Mucosa of descending colon (tissue), 3 donors: ENCODE results near the gene CEP120. TPM values are rescaled to one million over a fixed set of nuclear protein-coding genes. Genes with fewer than 3 reads are reported as not detected.

Experiments
- ATAC-seq: fragments of 200-7000 bp; cut with Tn5 transposase; one replicate; pipeline ENCODE4 v1.9.1; 2020; ENCODE audit warnings: mild to moderate bottlenecking, moderate library complexity
- DNase-seq, 3 donors: peaks; one replicate each; pipeline ENCODE4 v3.0.0-alpha.2; 2020
- H3K36me3 ChIP-seq: fragments of 200-600 bp; one replicate; pipeline ENCODE4 v1.8.0; 2021; ENCODE audit warnings: low read depth, mild to moderate bottlenecking
- H3K4me1 ChIP-seq: fragments of 200-600 bp; one replicate; pipeline ENCODE4 v1.8.0; 2021; ENCODE audit warnings: low read depth, mild to moderate bottlenecking
- H3K4me3 ChIP-seq: fragments of 200-600 bp; one replicate; pipeline ENCODE4 v1.8.0; 2021; ENCODE audit warnings: mild to moderate bottlenecking
- H3K9me3 ChIP-seq: fragments of 200-600 bp; one replicate; pipeline ENCODE4 v1.8.0; 2021; ENCODE audit warnings: mild to moderate bottlenecking
- intact Hi-C, 2 donors: fragments of 100-400 bp; cut with DNase I in 1 of 2; cut with micrococcal nuclease in 1 of 2; formaldehyde crosslinking; loops; one replicate each; pipeline versions ENCODE4 v1.11.0 to v1.11.1; 2022; cut with DNase I, micrococcal nuclease
- total RNA-seq, 3 donors: library from RNA; stranded (reverse); fragmentation: NEBNext Ultra II Directional in 2 of 3; extraction: Animal tissue kit (Norgen Biotek cat#: 25700) in 2 of 3; gene quantifications; one replicate each; pipeline versions ENCODE4 v1.2.1 to v1.2.4, GENCODE V29; 2021 to 2023
- TF ChIP-seq, protein P1 (sequence below): fragments of 200-600 bp; IDR thresholded peaks from one replicate; pipeline ENCODE4 v1.8.0; 2022; ENCODE audit warnings: antibody characterized with exemption, mild to moderate bottlenecking
- donor health status: DM: no; HTN: no; CAD: no; lungs with moderate emphysema.
- donor health status: DM: no; HTN: no; CAD: no.
- donor health status: DM: no; HTN: yes; CAD: no.

The CEP120 gene
- total RNA-seq, 3 donors from 2014 or later, result 12.6 to 27.6 (median 15.0) TPM

- Histone ChIP-seq H3K4me1 (no peaks in the 10 kb centered on the region), H3K9me3 (no peaks in the 10 kb centered on the region), H3K36me3 (no peaks in the 10 kb centered on the region), H3K4me3 (no peak overlapping the region)
- intact Hi-C loops, result no loop called here
- peak in 2 of 3 donors; percentile 69 to 75 for DNase-seq
- peak; percentile 52 for ATAC-seq
- TF ChIP-seq, protein P1, sequence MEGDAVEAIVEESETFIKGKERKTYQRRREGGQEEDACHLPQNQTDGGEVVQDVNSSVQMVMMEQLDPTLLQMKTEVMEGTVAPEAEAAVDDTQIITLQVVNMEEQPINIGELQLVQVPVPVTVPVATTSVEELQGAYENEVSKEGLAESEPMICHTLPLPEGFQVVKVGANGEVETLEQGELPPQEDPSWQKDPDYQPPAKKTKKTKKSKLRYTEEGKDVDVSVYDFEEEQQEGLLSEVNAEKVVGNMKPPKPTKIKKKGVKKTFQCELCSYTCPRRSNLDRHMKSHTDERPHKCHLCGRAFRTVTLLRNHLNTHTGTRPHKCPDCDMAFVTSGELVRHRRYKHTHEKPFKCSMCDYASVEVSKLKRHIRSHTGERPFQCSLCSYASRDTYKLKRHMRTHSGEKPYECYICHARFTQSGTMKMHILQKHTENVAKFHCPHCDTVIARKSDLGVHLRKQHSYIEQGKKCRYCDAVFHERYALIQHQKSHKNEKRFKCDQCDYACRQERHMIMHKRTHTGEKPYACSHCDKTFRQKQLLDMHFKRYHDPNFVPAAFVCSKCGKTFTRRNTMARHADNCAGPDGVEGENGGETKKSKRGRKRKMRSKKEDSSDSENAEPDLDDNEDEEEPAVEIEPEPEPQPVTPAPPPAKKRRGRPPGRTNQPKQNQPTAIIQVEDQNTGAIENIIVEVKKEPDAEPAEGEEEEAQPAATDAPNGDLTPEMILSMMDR, result peak; percentile 47
Observed at GRCh38 chr5:123371575-123372179, 51.5 kb downstream of the CEP120 start.

- intact Hi-C loops, result no loop called here
- DNase-seq (no peak), ATAC-seq (peak; percentile 68)
- TF ChIP-seq, protein P1, result no peak
- H3K36me3 ChIP-seq, result no peaks in the 10 kb centered on the region
- H3K9me3 ChIP-seq, result no peaks in the 10 kb centered on the region
- H3K4me3 ChIP-seq, result no peak overlapping the region
- H3K4me1 ChIP-seq, result no peaks in the 10 kb centered on the region
Observed at GRCh38 chr5:123369371-123369968, 53.7 kb downstream of the CEP120 start.

GRCh38 chr5:123367739-123368138 is 55.5 kb downstream of the CEP120 start:
- intact Hi-C loops, result no loop called here
- no peak for DNase-seq
- Histone ChIP-seq H3K4me3 (no peak overlapping the region), H3K4me1 (no peaks in the 10 kb centered on the region), H3K9me3 (no peaks in the 10 kb centered on the region), H3K36me3 (no peaks in the 10 kb centered on the region)
- TF ChIP-seq, protein P1, result no peak
- no peak for ATAC-seq

DNA sequence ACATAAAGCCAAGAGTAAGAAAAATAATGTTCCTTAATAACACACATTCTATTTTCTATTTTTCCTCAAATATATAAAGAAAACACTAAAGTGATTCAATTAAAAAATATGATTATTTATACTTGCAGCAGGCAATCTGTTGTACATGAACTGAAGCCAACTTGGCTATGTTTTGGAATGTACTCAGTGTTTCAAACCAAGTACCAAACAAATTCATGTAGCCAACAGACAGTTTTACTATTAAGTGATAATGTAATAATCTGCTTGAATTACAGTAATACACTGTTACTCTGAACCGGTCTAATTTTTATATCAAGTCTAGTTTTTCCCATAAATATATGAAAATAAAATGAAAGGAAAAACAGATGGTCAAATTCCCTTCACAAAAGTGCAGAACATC is 58.0 kb downstream of the CEP120 start:
- intact Hi-C loops, result no loop called here
- no peak overlapping the region for H3K4me3 ChIP-seq
- DNase-seq (no peak), ATAC-seq (no peak)
- TF ChIP-seq, protein P1, result no peak
- H3K4me1 ChIP-seq, result no peaks in the 10 kb centered on the region
- H3K9me3 ChIP-seq, result no peaks in the 10 kb centered on the region
- no peaks in the 10 kb centered on the region for H3K36me3 ChIP-seq

DNA sequence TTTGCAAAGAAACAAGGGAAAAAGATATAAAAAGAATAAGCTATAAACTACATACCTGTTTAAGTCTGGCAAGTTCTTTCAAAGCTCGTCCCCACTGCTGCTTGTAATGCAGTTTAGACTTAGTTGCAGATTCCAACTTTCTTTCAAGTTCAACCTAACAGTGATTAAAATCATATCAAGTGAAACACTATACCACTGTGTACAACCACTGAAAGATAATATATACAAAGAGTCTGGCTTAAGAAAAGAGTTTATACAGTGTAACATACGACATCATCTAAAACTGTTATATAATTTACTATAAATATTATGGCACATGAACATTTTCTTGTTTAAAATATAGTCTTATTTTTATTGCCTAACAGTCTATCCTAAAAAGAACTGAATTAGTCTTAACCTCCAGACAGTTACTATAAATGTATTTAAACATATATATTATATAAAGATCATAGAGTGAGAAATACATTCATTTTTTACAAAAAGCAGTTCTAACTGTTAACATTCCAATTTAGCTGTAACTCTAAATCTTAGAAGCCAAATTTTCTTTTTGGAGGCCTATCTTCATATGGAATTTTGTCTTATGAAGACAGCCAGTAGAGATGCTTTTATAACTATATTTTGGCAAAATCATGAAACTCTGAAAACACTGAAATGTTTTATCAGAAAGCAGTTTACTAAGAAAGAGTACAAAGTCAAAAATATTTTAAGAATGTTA is 58.6 kb downstream of the CEP120 start:
- H3K36me3 ChIP-seq, result no peaks in the 10 kb centered on the region
- ATAC-seq (no peak), DNase-seq (no peak)
- no peaks in the 10 kb centered on the region for H3K9me3 ChIP-seq
- intact Hi-C loops, result no loop called here
- TF ChIP-seq, protein P1, result no peak
- no peak overlapping the region for H3K4me3 ChIP-seq
- no peaks in the 10 kb centered on the region for H3K4me1 ChIP-seq
